ENCODE data around the gene BAIAP2L2. TPM values are rescaled to one million over a fixed set of nuclear protein-coding genes. Genes with fewer than 3 reads are reported as not detected.

Gene BAIAP2L2
- total RNA-seq, 4 donors from 2014 or later, result 0.13 to 1.1 (median 0.58) TPM

- no peak for DNase-seq (ENCODE audit: extremely low spot score)
- Histone ChIP-seq H3K36me3 (peaks cover 45 to 98% (median 76%) of the 10 kb centered on the region in 4 donors), H3K4me3 (peak overlapping the region in 1 of 4 donors; percentile 18), H3K27me3 (no peaks in the 10 kb centered on the region), H3K9me3 (no peaks in the 10 kb centered on the region), H3K4me1 (peaks cover 26 to 42% (median 28%) of the 10 kb centered on the region in 4 donors), H3K27ac (replicated peaks in 1 of 4) (peak overlapping the region; percentile 77 to 88 (median 86))
- TF ChIP-seq CTCF (IDR thresholded peaks at IDR 0.05) (peak; percentile 65 to 78 (median 68)), POLR2A (IDR thresholded peaks at IDR 0.05; ENCODE audit: low read depth) (no peak), POLR2AphosphoS5 (IDR thresholded peaks at IDR 0.05) (peak; percentile 68 to 75), EP300 (IDR thresholded peaks at IDR 0.05) (no peak)
- intact Hi-C loops (cut with DNase I), result loop anchor here (5.0 kb wide), 1 partner anchor 38 kb away; no protein-coding TSS in a partner anchor
- 60% methylated on average over 19 of the region's 21 CpGs for WGBS
Observed at GRCh38 chr22:38069372-38070249, 40.9 kb downstream of the BAIAP2L2 start.

- H3K4me3 ChIP-seq, result peak overlapping the region in 1 of 4 donors; percentile 18
- H3K36me3 ChIP-seq, result peaks cover 50 to 94% (median 75%) of the 10 kb centered on the region in 4 donors
- peaks cover 26 to 42% (median 28%) of the 10 kb centered on the region in 4 donors for H3K4me1 ChIP-seq
- no peak for DNase-seq (ENCODE audit: extremely low spot score)
- no peak for TF ChIP-seq POLR2A (IDR thresholded peaks at IDR 0.05; ENCODE audit: low read depth)
- no peak for TF ChIP-seq EP300 (IDR thresholded peaks at IDR 0.05)
- no peak for TF ChIP-seq CTCF (IDR thresholded peaks at IDR 0.05)
- no peak for TF ChIP-seq POLR2AphosphoS5 (IDR thresholded peaks at IDR 0.05)
- H3K9me3 ChIP-seq, result no peaks in the 10 kb centered on the region
- H3K27me3 ChIP-seq, result no peaks in the 10 kb centered on the region
- 85% methylated on average over 5 of the region's 13 CpGs for WGBS
- peak overlapping the region; percentile 77 to 88 (median 86) for H3K27ac ChIP-seq (replicated peaks in 1 of 4)
- intact Hi-C loops (cut with DNase I), result loop anchor here (5.0 kb wide), 1 partner anchor 38 kb away; no protein-coding TSS in a partner anchor
Observed at GRCh38 chr22:38068641-38069371, 41.7 kb downstream of the BAIAP2L2 start.

GRCh38 chr22:38067761-38068360 lies 42.6 kb downstream of the BAIAP2L2 start:
- no peaks in the 10 kb centered on the region for H3K9me3 ChIP-seq
- peaks cover 26 to 42% (median 30%) of the 10 kb centered on the region in 4 donors for H3K4me1 ChIP-seq
- H3K27me3 ChIP-seq, result no peaks in the 10 kb centered on the region
- WGBS, result 95% methylated on average over 13 of the region's 13 CpGs
- H3K4me3 ChIP-seq, result no peak overlapping the region
- intact Hi-C loops (cut with DNase I), result loop anchor here (5.0 kb wide), 1 partner anchor 39 kb away; no protein-coding TSS in a partner anchor
- DNase-seq (ENCODE audit: extremely low spot score), result no peak
- no peak for TF ChIP-seq POLR2AphosphoS5 (IDR thresholded peaks at IDR 0.05)
- no peak for TF ChIP-seq EP300 (IDR thresholded peaks at IDR 0.05)
- TF ChIP-seq CTCF (IDR thresholded peaks at IDR 0.05), result no peak
- TF ChIP-seq POLR2A (IDR thresholded peaks at IDR 0.05; ENCODE audit: low read depth), result no peak
- H3K27ac ChIP-seq (replicated peaks in 1 of 4), result peak overlapping the region; percentile 77 to 88 (median 86)
- peaks cover 46 to 85% (median 67%) of the 10 kb centered on the region in 4 donors for H3K36me3 ChIP-seq

- DNase-seq (ENCODE audit: extremely low spot score), result no peak
- H3K4me1 ChIP-seq, result peaks cover 30 to 42% (median 32%) of the 10 kb centered on the region in 4 donors
- WGBS, result 83% methylated on average over 8 of the region's 8 CpGs
- peak overlapping the region in 1 of 4 donors; percentile 26 for H3K27ac ChIP-seq (replicated peaks in 1 of 4)
- no peaks in the 10 kb centered on the region for H3K9me3 ChIP-seq
- H3K4me3 ChIP-seq, result no peak overlapping the region
- TF ChIP-seq POLR2A (IDR thresholded peaks at IDR 0.05; ENCODE audit: low read depth), result no peak
- TF ChIP-seq POLR2AphosphoS5 (IDR thresholded peaks at IDR 0.05), result no peak
- no peak for TF ChIP-seq EP300 (IDR thresholded peaks at IDR 0.05)
- TF ChIP-seq CTCF (IDR thresholded peaks at IDR 0.05), result no peak
- peaks cover 40 to 82% (median 59%) of the 10 kb centered on the region in 4 donors for H3K36me3 ChIP-seq
- intact Hi-C loops (cut with DNase I), result loop anchor here (5.0 kb wide), 1 partner anchor 40 kb away; no protein-coding TSS in a partner anchor
- H3K27me3 ChIP-seq, result no peaks in the 10 kb centered on the region
Observed at GRCh38 chr22:38067028-38067415, 43.5 kb downstream of the BAIAP2L2 start.
